ENCODE measurements around the gene DDX59.

DNA sequence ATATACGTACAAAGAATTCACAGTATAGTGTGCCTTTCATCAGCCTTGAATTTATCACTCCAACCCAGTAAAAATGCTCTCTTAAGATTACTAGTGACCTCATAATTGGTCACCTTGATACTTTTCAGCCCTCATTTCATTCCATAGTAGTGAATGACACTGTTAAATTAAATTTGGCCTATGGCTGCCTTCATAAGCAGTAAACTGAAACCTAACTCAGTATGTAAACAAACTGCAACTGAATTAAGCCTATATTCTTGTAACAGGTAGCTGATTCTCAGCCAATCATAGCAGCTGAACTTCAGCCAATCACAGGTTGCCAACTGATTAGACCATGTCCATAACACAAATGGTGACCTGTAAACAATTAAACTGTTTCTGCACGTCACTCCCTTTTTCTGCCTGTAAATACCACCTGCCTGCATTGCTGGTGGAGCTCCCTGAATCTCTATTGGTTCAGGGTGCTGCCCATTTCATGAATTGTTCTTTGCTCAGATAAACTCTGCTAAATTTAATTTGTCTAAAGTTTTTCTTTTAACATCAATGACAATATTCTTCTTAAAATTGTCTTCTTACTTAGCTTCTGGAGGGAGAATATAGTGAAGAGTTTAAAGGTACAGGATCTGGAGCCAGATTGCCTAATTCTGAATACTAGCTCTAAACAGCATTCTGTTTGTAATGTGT lies 44.9 kb upstream of the DDX59 start:
- TF ChIP-seq, protein P1, sequence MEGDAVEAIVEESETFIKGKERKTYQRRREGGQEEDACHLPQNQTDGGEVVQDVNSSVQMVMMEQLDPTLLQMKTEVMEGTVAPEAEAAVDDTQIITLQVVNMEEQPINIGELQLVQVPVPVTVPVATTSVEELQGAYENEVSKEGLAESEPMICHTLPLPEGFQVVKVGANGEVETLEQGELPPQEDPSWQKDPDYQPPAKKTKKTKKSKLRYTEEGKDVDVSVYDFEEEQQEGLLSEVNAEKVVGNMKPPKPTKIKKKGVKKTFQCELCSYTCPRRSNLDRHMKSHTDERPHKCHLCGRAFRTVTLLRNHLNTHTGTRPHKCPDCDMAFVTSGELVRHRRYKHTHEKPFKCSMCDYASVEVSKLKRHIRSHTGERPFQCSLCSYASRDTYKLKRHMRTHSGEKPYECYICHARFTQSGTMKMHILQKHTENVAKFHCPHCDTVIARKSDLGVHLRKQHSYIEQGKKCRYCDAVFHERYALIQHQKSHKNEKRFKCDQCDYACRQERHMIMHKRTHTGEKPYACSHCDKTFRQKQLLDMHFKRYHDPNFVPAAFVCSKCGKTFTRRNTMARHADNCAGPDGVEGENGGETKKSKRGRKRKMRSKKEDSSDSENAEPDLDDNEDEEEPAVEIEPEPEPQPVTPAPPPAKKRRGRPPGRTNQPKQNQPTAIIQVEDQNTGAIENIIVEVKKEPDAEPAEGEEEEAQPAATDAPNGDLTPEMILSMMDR (optimal IDR thresholded peaks at IDR 0.05 in 1 of 3, IDR thresholded peaks at IDR 0.05 in 1 of 3, conservative IDR thresholded peaks at IDR 0.05 in 1 of 3; ENCODE audit: extremely low read depth in 1 of 3, insufficient read depth in 2 of 3, low read length in 3 of 3): no peak
- TF ChIP-seq EZH2 (IDR thresholded peaks at IDR 0.05; ENCODE audit: low read length): no peak

Data from keratinocyte (primary cell).